Neural progenitor cell (in vitro differentiated cells): ENCODE results near the gene ADAMTSL1. TPM values are rescaled to one million over a fixed set of nuclear protein-coding genes. Genes with fewer than 3 reads are reported as not detected.

Experiments used
- DNase-seq: peaks from one replicate; pipeline ENCODE4 v3.0.0-alpha.2; 2016; ENCODE audit warnings: low spot score
- H2AFZ ChIP-seq: fragments of 200-600 bp; sonication (generic); replicated peaks from 2 replicates; pipeline ENCODE4 v1.6.1; 2016; ENCODE audit warnings: antibody characterized with exemption
- H3F3A ChIP-seq: fragments of 200-600 bp; sonication (generic); 2 replicates; pipeline ENCODE4 v1.6.1; 2016; ENCODE audit warnings: antibody characterized with exemption, low read depth
- H3K27ac ChIP-seq: fragments of 200-600 bp; sonication (generic); 2 replicates; pipeline ENCODE4 v1.5.1; 2016; ENCODE audit warnings: mild to moderate bottlenecking
- H3K27me3 ChIP-seq: fragments of 200-600 bp; sonication (generic); 2 replicates; pipeline ENCODE4 v1.6.1; 2016; ENCODE audit warnings: mild to moderate bottlenecking, moderate library complexity
- H3K36me3 ChIP-seq: fragments of 200-600 bp; sonication (generic); 2 replicates; pipeline ENCODE4 v1.5.1; 2016
- H3K4me1 ChIP-seq: fragments of 200-600 bp; sonication (generic); 2 replicates; pipeline ENCODE4 v1.6.1; 2016; ENCODE audit warnings: mixed run types
- H3K4me2 ChIP-seq: fragments of 200-600 bp; sonication (generic); 2 replicates; pipeline ENCODE4 v1.6.1; 2016
- H3K4me3 ChIP-seq: fragments of 200-600 bp; sonication (generic); 2 replicates; pipeline ENCODE4 v1.5.1; 2016
- H3K79me2 ChIP-seq: fragments of 200-600 bp; sonication (generic); 2 replicates; pipeline ENCODE4 v1.6.1; 2016; ENCODE audit warnings: low read depth
- H3K9ac ChIP-seq: fragments of 200-600 bp; sonication (generic); 2 replicates; pipeline ENCODE4 v1.6.1; 2016
- H3K9me3 ChIP-seq: fragments of 200-600 bp; sonication (generic); 2 replicates; pipeline ENCODE4 v1.5.1; 2016; ENCODE audit warnings: low read depth
- H4K20me1 ChIP-seq: fragments of 200-600 bp; sonication (generic); 2 replicates; pipeline ENCODE4 v1.6.1; 2016; ENCODE audit warnings: low read depth
- H3K27ac Mint-ChIP-seq: 3 replicates; pipeline ENCODE4 v1.8.0; 2021; ENCODE audit warnings: mixed read lengths
- H3K27me3 Mint-ChIP-seq: 2 replicates; pipeline ENCODE4 v1.8.0; 2022; ENCODE audit warnings: low read depth, mild to moderate bottlenecking, inconsistent platforms, moderate library complexity, mixed read lengths; ENCODE audit not compliant: insufficient read depth
- H3K36me3 Mint-ChIP-seq: 3 replicates; pipeline ENCODE4 v1.8.0; 2021; ENCODE audit warnings: mixed read lengths
- H3K4me1 Mint-ChIP-seq: 3 replicates; pipeline ENCODE4 v1.8.0; 2021; ENCODE audit warnings: mixed read lengths
- H3K4me3 Mint-ChIP-seq: 3 replicates; pipeline ENCODE4 v1.8.0; 2021; ENCODE audit warnings: mild to moderate bottlenecking, moderate library complexity, mixed read lengths
- H3K9me3 Mint-ChIP-seq: 3 replicates; pipeline ENCODE4 v1.8.0; 2020; ENCODE audit warnings: mixed read lengths
- EZH2 ChIP-seq: fragments of 200-600 bp; sonication (generic); IDR thresholded peaks from 2 replicates; pipeline ENCODE4 v1.6.1; 2017; ENCODE audit warnings: antibody characterized with exemption, mild to moderate bottlenecking, moderate library complexity
- EZH2phosphoT487 ChIP-seq: fragments of 200-600 bp; sonication (generic); IDR thresholded peaks from 2 replicates; pipeline ENCODE4 v1.6.1; 2017; ENCODE audit warnings: antibody characterized with exemption
- total RNA-seq: library from RNA; depleted of rRNA; stranded (reverse); fragments of >200 nt; gene quantifications from 2 replicates; pipeline ENCODE4 v1.2.3, GENCODE V29; 2015; ENCODE audit warnings: low replicate concordance
- TF ChIP-seq, protein P1 (sequence below): fragments of 200-600 bp; sonication (generic); IDR thresholded peaks from 2 replicates; pipeline ENCODE4 v1.5.1; 2017; ENCODE audit warnings: antibody characterized with exemption, mild to moderate bottlenecking

Gene ADAMTSL1
- total RNA-seq, 1 donor from 2014 or later, result 0.73 TPM

DNA sequence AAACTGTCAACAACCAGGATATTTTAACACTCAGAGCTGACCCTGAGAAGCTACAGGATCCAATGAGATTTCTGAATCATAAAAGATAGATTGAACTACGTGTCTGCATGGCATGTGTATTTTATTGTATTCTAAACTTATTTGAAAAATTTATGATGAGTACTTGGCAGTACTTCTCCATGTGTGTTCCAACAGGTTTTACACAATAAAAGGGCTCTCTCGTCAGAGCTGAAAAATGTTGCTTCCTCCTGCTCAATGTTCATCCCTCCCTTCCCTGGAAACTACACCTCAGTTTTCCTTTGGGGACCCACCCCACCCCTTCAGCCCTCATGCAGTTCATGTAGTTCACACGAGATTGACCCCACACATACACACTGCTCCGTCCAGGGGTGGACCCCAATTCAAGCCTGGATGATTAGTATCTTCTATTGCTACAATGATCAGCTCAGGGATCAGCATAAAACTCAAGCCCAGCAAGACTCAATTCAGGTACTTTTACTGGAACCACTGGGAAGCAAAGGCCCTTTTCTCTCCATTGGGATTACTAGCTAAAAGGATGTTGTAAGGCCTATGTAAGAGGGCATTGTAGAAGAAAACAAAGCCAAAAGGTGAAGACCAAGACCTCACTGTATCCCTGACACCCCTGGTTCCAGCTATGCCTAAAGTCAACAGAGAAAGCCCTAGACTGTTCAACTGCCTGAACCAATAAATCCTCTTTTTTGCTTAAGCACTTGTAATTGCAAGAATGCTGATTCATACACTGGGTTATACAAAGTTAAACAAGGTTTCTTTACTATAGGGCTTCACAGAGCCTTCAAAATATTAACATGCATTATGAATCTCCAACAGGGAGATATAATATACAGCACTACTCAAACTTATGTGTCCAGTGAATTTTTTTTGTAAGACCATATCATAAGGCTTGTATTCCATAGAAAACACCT, 446.5 kb downstream of the ADAMTSL1 start:
- Mint-ChIP-seq H3K36me3 (no peaks in the 10 kb centered on the region), H3K9me3 (no peaks in the 10 kb centered on the region), H3K27me3 (peaks cover 8% of the 10 kb centered on the region), H3K27ac (no peak overlapping the region), H3K4me3 (no peak overlapping the region), H3K4me1 (no peaks in the 10 kb centered on the region)
- Histone ChIP-seq H3K9ac (no peak overlapping the region), H3K9me3 (no peaks in the 10 kb centered on the region), H3K27me3 (no peaks in the 10 kb centered on the region), H3F3A (no peaks in the 10 kb centered on the region), H3K4me1 (peaks cover 14% of the 10 kb centered on the region), H3K36me3 (no peaks in the 10 kb centered on the region), H3K79me2 (no peaks in the 10 kb centered on the region), H2AFZ (no peak overlapping the region), H3K27ac (no peak overlapping the region), H3K4me3 (no peak overlapping the region), H3K4me2 (no peak overlapping the region), H4K20me1 (no peaks in the 10 kb centered on the region)
- DNase-seq, result no peak
- TF ChIP-seq EZH2phosphoT487 (no peak), EZH2 (no peak)
- TF ChIP-seq, protein P1, sequence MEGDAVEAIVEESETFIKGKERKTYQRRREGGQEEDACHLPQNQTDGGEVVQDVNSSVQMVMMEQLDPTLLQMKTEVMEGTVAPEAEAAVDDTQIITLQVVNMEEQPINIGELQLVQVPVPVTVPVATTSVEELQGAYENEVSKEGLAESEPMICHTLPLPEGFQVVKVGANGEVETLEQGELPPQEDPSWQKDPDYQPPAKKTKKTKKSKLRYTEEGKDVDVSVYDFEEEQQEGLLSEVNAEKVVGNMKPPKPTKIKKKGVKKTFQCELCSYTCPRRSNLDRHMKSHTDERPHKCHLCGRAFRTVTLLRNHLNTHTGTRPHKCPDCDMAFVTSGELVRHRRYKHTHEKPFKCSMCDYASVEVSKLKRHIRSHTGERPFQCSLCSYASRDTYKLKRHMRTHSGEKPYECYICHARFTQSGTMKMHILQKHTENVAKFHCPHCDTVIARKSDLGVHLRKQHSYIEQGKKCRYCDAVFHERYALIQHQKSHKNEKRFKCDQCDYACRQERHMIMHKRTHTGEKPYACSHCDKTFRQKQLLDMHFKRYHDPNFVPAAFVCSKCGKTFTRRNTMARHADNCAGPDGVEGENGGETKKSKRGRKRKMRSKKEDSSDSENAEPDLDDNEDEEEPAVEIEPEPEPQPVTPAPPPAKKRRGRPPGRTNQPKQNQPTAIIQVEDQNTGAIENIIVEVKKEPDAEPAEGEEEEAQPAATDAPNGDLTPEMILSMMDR, result no peak

DNA sequence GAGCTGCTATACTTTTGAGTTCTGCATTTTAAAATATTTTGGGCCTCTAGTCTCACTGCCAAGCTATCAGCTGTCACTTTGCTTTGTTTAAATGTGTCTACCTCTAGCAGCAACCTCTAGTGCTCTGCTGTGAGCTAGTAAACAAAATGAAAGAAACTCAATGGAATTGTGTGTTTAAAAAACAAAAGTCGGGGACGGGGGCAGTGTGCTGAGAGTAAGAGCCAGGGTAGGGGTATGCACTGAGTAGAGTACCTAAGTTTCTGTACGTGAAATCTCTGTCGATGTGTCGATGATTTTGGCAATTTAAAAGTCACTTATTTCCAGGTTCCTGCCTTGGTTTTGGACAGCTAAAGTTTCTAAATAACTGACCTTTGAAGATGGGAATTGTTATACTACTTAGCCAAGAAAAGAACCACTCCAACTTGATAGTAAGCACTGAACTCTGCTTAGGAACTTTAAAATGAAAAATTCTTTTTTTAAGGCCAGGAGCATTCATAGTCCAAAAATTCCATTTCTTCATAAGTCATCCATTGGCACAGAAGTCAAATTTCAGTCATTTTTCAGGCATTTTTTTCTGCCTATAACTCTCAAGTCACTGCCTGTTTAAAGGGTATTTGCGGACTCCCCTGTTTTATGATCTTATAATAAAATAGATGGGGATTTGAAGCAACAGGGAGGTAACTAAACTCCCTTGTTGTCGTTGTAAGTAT, 447.6 kb downstream of the ADAMTSL1 start:
- H3K27ac ChIP-seq, result no peak overlapping the region
- H3K9ac ChIP-seq, result no peak overlapping the region
- Mint-ChIP-seq H3K27ac (no peak overlapping the region), H3K27me3 (peaks cover 8% of the 10 kb centered on the region), H3K9me3 (no peaks in the 10 kb centered on the region), H3K4me1 (no peaks in the 10 kb centered on the region), H3K4me3 (no peak overlapping the region), H3K36me3 (no peaks in the 10 kb centered on the region)
- no peaks in the 10 kb centered on the region for H3K36me3 ChIP-seq
- H3K4me2 ChIP-seq, result no peak overlapping the region
- H3K4me3 ChIP-seq, result no peak overlapping the region
- H3F3A ChIP-seq, result no peaks in the 10 kb centered on the region
- H4K20me1 ChIP-seq, result no peaks in the 10 kb centered on the region
- H3K4me1 ChIP-seq, result peaks cover 14% of the 10 kb centered on the region
- no peak overlapping the region for H2AFZ ChIP-seq
- TF ChIP-seq EZH2phosphoT487 (no peak), EZH2 (no peak)
- TF ChIP-seq, protein P1, result no peak
- DNase-seq, result no peak
- H3K79me2 ChIP-seq, result no peaks in the 10 kb centered on the region
- H3K9me3 ChIP-seq, result no peaks in the 10 kb centered on the region
- no peaks in the 10 kb centered on the region for H3K27me3 ChIP-seq

DNA sequence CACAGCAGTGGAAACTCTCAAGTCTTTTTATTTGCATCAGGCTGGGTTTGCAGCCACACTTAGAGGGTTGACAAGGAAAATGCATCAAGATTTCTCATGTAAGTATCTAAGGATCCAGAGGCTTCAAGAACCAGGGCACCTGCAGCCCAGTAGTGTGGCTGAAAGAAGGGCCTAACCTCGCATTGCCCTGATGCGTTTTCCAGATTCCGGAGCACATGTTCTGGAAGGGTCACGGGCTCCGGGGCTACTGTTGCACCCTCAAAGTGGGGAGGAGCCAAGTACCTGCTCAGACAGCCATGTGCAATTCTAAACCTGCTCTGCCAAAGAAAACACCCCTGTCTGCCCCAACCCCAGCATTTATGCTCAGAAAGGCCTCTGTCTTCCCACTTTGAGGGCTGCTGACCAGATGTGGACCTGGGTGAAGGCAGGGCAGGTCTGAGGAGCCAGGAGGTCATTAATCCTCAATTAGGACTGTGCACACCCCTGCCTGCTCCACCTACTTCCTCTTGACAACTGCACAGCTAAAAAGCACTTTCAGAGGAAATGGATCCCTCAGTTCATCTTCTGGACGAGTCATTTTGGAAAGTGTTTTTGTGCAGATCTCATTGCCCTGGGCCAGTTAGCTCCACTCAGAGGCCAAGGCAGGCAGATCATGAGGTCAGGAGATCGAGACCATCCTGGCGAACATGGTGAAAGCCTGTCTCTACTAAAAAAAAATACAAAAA, 448.4 kb downstream of the ADAMTSL1 start:
- Mint-ChIP-seq H3K4me3 (no peak overlapping the region), H3K4me1 (no peaks in the 10 kb centered on the region), H3K36me3 (no peaks in the 10 kb centered on the region), H3K9me3 (no peaks in the 10 kb centered on the region), H3K27ac (no peak overlapping the region), H3K27me3 (peaks cover 8% of the 10 kb centered on the region)
- H3K36me3 ChIP-seq, result no peaks in the 10 kb centered on the region
- DNase-seq, result no peak
- TF ChIP-seq EZH2, result no peak
- no peak for TF ChIP-seq EZH2phosphoT487
- TF ChIP-seq, protein P1, result no peak
- no peaks in the 10 kb centered on the region for H3K27me3 ChIP-seq
- no peaks in the 10 kb centered on the region for H3F3A ChIP-seq
- peaks cover 14% of the 10 kb centered on the region for H3K4me1 ChIP-seq
- no peak overlapping the region for H3K4me3 ChIP-seq
- no peak overlapping the region for H3K4me2 ChIP-seq
- no peak overlapping the region for H3K27ac ChIP-seq
- H3K79me2 ChIP-seq, result no peaks in the 10 kb centered on the region
- no peaks in the 10 kb centered on the region for H4K20me1 ChIP-seq
- no peaks in the 10 kb centered on the region for H3K9me3 ChIP-seq
- H2AFZ ChIP-seq, result no peak overlapping the region
- no peak overlapping the region for H3K9ac ChIP-seq
